Prostate gland (tissue), 2 donors: Measurements from ENCODE around the gene STAG1.
"Not testable (repeated sequence)": the region's sequence is repeated elsewhere in the genome, so short reads cannot be mapped to it uniquely, and the experiment has no call there.

ENCODE experiments used
- POLR2A ChIP-seq: fragments of 450-650 bp; IDR thresholded peaks from one replicate; pipeline ENCODE4 v1.6.1; 2016; ENCODE audit warnings: antibody characterized with exemption, mild to moderate bottlenecking
- POLR2AphosphoS5 ChIP-seq: sonication (generic); formaldehyde crosslinking; IDR thresholded peaks from one replicate; pipeline ENCODE4 v1.6.1; 2017; ENCODE audit warnings: antibody characterized with exemption
- TF ChIP-seq, protein P1 (sequence below), 4 experiments: fragments of 200-600 bp in 2 of 4; fragments of 450-650 bp in 2 of 4; sonication (generic) in 2 of 4; IDR thresholded peaks; 1 replicate in 3 of 4; 2 replicates in 1 of 4; pipeline ENCODE4 v1.5.1; 2016 to 2019; ENCODE audit warnings: antibody characterized with exemption in 4 of 4, mild to moderate bottlenecking in 2 of 4, moderate library complexity in 2 of 4

DNA sequence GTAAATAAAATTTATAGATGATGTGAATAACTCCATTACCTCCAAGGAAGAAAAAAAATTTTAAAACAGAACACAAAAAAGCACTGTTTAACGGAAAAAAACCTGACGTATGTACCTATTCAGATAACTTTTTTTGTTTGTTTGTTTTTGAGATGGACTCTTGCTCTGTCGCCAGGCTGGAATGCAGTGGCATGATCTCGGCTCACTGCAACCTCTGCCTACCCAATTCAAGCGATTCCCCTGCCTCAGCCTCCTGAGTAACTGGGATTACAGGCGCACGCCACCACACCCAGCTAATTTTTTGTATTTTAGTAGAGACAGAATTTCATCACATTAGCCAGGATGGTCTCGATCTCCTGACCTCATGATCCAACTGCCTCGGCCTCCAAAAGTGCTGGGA, 40.3 kb downstream of the STAG1 start:
- TF ChIP-seq POLR2A, POLR2AphosphoS5: not testable (repeated sequence)
- TF ChIP-seq, protein P1, sequence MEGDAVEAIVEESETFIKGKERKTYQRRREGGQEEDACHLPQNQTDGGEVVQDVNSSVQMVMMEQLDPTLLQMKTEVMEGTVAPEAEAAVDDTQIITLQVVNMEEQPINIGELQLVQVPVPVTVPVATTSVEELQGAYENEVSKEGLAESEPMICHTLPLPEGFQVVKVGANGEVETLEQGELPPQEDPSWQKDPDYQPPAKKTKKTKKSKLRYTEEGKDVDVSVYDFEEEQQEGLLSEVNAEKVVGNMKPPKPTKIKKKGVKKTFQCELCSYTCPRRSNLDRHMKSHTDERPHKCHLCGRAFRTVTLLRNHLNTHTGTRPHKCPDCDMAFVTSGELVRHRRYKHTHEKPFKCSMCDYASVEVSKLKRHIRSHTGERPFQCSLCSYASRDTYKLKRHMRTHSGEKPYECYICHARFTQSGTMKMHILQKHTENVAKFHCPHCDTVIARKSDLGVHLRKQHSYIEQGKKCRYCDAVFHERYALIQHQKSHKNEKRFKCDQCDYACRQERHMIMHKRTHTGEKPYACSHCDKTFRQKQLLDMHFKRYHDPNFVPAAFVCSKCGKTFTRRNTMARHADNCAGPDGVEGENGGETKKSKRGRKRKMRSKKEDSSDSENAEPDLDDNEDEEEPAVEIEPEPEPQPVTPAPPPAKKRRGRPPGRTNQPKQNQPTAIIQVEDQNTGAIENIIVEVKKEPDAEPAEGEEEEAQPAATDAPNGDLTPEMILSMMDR (IDR thresholded peaks at IDR 0.05), result not testable (repeated sequence)
